ENCODE data around the gene MROH8.
"Not testable (repeated sequence)": the region's sequence is repeated elsewhere in the genome, so short reads cannot be mapped to it uniquely, and the experiment has no call there.

MROH8 gene

GRCh38 chr20:37077009-37077408 is 102.3 kb downstream of the MROH8 start (continued):
- no peak for TF ChIP-seq CSDC2 (CRISPR knock-in tag; IDR thresholded peaks at IDR 0.05)
- no peak for TF ChIP-seq SNAI2 (CRISPR knock-in tag; IDR thresholded peaks at IDR 0.05)

- no peak for ATAC-seq
- no peak for TF ChIP-seq ARNTL (CRISPR knock-in tag; IDR thresholded peaks at IDR 0.05; ENCODE audit: borderline replicate concordance, low read depth)
- TF ChIP-seq BACH2 (CRISPR knock-in tag; IDR thresholded peaks at IDR 0.05; ENCODE audit: borderline replicate concordance), result no peak
- no peak for TF ChIP-seq ESRRG (CRISPR knock-in tag; IDR thresholded peaks at IDR 0.05)
- no peak for TF ChIP-seq TCF4 (CRISPR knock-in tag; IDR thresholded peaks at IDR 0.05; ENCODE audit: borderline replicate concordance)
- no peak for TF ChIP-seq TOX (CRISPR knock-in tag; IDR thresholded peaks at IDR 0.05; ENCODE audit: borderline replicate concordance)
- no peak for TF ChIP-seq ZNF70 (CRISPR knock-in tag; IDR thresholded peaks at IDR 0.05)
- TF ChIP-seq OSR1 (CRISPR knock-in tag; IDR thresholded peaks at IDR 0.05), result no peak
Observed at GRCh38 chr20:37075932-37076685, 103.2 kb downstream of the MROH8 start.

GRCh38 chr20:37072293-37073196 is 106.8 kb downstream of the MROH8 start:
- no peak for TF ChIP-seq ARNTL (CRISPR knock-in tag; IDR thresholded peaks at IDR 0.05; ENCODE audit: borderline replicate concordance, low read depth)
- TF ChIP-seq ZNF70 (CRISPR knock-in tag; IDR thresholded peaks at IDR 0.05), result no peak
- no peak for TF ChIP-seq PPARA (CRISPR knock-in tag; IDR thresholded peaks at IDR 0.05; ENCODE audit: borderline replicate concordance)
- TF ChIP-seq OSR1 (CRISPR knock-in tag; IDR thresholded peaks at IDR 0.05), result no peak
- TF ChIP-seq RARB (CRISPR knock-in tag; IDR thresholded peaks at IDR 0.05), result no peak
- TF ChIP-seq SNAI2 (CRISPR knock-in tag; IDR thresholded peaks at IDR 0.05), result no peak
- TF ChIP-seq CSDC2 (CRISPR knock-in tag; IDR thresholded peaks at IDR 0.05), result no peak
- no peak for TF ChIP-seq ZFP3 (CRISPR knock-in tag; IDR thresholded peaks at IDR 0.05)
- TF ChIP-seq ZNF8 (CRISPR knock-in tag; IDR thresholded peaks at IDR 0.05), result no peak
- TF ChIP-seq TOX (CRISPR knock-in tag; IDR thresholded peaks at IDR 0.05; ENCODE audit: borderline replicate concordance), result no peak
- TF ChIP-seq ESRRG (CRISPR knock-in tag; IDR thresholded peaks at IDR 0.05), result no peak
- no peak for TF ChIP-seq POU6F1 (CRISPR knock-in tag; IDR thresholded peaks at IDR 0.05; ENCODE audit: borderline replicate concordance, low read depth)
- no peak for TF ChIP-seq ZNF565 (CRISPR knock-in tag; conservative IDR thresholded peaks at IDR 0.05; ENCODE audit: low read depth)
- no peak for TF ChIP-seq GLIS3 (CRISPR knock-in tag; IDR thresholded peaks at IDR 0.05)
- no peak for TF ChIP-seq BACH2 (CRISPR knock-in tag; IDR thresholded peaks at IDR 0.05; ENCODE audit: borderline replicate concordance)
- no peak for ATAC-seq

DNA sequence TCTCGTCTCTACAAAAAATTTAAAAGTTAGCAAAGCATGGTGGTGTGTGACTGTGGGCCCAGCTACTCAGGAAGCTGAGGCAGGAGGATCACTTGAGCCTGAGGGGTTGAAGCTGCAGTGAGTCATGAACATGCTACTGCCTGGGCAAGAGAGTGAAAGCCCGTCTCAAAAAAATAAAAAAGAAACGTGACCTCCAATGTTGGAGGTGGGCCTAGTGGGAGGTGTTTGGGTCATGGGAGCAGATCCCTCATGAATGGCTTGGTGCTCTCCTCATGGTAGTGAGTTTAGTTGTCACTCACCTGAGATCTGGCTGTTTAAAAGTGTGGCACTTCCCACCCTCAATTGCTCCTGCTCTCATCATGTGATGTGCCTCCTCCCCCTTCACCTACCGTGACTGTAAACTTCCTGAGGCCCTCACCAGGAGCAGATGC is 107.9 kb downstream of the MROH8 start:
- TF ChIP-seq ZNF8 (CRISPR knock-in tag; IDR thresholded peaks at IDR 0.05) (no peak), POU6F1 (CRISPR knock-in tag; IDR thresholded peaks at IDR 0.05; ENCODE audit: borderline replicate concordance, low read depth) (no peak), OSR1 (CRISPR knock-in tag; IDR thresholded peaks at IDR 0.05) (no peak), GLIS3 (CRISPR knock-in tag; IDR thresholded peaks at IDR 0.05) (no peak), TSHZ2 (CRISPR knock-in tag; IDR thresholded peaks at IDR 0.05) (no peak), ARNTL (CRISPR knock-in tag; IDR thresholded peaks at IDR 0.05; ENCODE audit: borderline replicate concordance, low read depth) (no peak), ZFP30 (CRISPR knock-in tag; IDR thresholded peaks at IDR 0.05) (no peak), TOX (CRISPR knock-in tag; IDR thresholded peaks at IDR 0.05; ENCODE audit: borderline replicate concordance) (no peak), SNAI2 (CRISPR knock-in tag; IDR thresholded peaks at IDR 0.05) (no peak), PATZ1 (CRISPR knock-in tag; IDR thresholded peaks at IDR 0.05; ENCODE audit: borderline replicate concordance) (no peak), ZFP3 (CRISPR knock-in tag; IDR thresholded peaks at IDR 0.05) (no peak), ZC3H10 (CRISPR knock-in tag; IDR thresholded peaks at IDR 0.05) (no peak), CREB5 (CRISPR knock-in tag; IDR thresholded peaks at IDR 0.05; ENCODE audit: low read depth) (no peak), TCF4 (CRISPR knock-in tag; IDR thresholded peaks at IDR 0.05; ENCODE audit: borderline replicate concordance) (no peak), ESRRG (CRISPR knock-in tag; IDR thresholded peaks at IDR 0.05) (no peak), PPARA (CRISPR knock-in tag; IDR thresholded peaks at IDR 0.05; ENCODE audit: borderline replicate concordance) (no peak), CSDC2 (CRISPR knock-in tag; IDR thresholded peaks at IDR 0.05) (no peak)
- no peak for ATAC-seq

DNA sequence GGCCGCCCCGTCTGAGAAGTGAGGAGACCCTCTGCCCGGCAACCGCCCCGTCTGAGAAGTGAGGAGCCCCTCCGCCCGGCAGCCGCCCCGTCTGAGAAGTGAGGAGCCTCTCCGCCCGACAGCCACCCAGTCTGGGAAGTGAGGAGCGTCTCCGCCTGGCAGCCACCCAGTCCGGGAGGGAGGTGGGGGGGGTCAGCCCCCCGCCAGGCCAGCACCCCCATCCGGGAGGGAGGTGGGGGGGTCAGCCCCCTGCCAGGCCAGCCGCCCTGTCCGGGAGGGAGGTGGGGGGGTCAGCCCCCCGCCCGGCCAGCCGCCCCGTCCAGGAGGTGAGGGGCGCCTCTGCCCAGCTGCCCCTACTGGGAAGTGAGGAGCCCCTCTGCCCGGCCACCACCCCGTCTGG is 109.8 kb downstream of the MROH8 start:
- not testable (repeated sequence) for ATAC-seq

Measured in SK-N-SH treated with all-trans-retinoic acid at 6 μM for 48 hours (cell line).